ENCODE measurements around the gene IDH3A.

IDH3A gene

DNA sequence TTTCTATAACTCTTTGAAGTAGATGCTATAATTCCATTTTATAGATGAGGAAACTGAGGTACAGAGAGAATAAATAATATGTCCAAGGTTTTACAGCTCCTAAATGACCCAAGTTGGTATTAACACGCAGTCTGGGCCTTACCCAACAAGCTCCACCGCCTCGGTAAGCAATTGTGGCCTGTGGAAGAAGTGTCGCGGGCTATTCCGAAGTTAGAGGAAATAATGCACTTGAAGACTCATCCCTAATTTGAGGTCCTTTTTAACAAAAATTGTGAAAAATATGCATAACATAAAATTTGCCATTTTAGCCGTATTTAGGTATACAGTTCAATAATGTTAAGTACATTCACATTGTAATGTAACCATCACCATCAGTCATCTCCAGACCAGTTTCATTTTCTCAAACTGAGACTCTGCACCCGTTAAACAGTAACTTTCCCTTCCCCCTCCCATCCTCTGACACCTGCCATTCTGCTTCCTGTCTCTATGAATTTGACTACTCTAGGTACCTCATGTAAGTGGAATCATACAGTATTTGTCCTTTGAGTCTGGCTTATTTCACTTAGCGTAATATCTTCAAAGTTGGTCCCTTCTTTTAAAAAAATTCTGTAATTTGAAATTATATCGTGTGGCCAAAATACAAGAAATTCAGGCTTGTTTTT, 18.2 kb downstream of the IDH3A start:
- no peak overlapping the region for H3K4me3 ChIP-seq (replicated peaks; ENCODE audit: low read depth, low read length)
- TF ChIP-seq, protein P1, sequence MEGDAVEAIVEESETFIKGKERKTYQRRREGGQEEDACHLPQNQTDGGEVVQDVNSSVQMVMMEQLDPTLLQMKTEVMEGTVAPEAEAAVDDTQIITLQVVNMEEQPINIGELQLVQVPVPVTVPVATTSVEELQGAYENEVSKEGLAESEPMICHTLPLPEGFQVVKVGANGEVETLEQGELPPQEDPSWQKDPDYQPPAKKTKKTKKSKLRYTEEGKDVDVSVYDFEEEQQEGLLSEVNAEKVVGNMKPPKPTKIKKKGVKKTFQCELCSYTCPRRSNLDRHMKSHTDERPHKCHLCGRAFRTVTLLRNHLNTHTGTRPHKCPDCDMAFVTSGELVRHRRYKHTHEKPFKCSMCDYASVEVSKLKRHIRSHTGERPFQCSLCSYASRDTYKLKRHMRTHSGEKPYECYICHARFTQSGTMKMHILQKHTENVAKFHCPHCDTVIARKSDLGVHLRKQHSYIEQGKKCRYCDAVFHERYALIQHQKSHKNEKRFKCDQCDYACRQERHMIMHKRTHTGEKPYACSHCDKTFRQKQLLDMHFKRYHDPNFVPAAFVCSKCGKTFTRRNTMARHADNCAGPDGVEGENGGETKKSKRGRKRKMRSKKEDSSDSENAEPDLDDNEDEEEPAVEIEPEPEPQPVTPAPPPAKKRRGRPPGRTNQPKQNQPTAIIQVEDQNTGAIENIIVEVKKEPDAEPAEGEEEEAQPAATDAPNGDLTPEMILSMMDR (IDR thresholded peaks at IDR 0.05; ENCODE audit: low read depth, low read length, missing control alignments), result no peak
- DNase-seq (ENCODE audit: extremely low read depth, low read depth), result no peak

DNA sequence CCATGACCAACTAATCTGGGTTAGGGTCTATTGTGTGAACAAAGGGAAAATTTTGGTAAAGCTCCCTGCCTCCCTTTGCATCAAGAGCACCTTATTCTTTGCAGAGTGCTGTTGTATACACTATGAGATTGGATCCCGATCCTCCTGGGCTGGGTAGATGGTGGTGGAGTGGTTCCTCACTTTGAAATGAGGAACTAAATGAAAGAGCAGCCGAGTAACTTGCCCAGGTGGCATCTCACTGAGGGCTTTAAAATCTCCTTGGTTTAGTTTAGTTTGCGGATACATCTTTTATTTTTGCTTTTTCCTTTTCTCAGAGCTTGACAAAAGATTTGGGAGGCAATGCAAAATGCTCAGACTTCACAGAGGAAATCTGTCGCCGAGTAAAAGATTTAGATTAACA, 19.4 kb downstream of the IDH3A start:
- no peak overlapping the region for H3K4me3 ChIP-seq (replicated peaks; ENCODE audit: low read depth, low read length)
- no peak for DNase-seq (ENCODE audit: extremely low read depth, low read depth)

DNA sequence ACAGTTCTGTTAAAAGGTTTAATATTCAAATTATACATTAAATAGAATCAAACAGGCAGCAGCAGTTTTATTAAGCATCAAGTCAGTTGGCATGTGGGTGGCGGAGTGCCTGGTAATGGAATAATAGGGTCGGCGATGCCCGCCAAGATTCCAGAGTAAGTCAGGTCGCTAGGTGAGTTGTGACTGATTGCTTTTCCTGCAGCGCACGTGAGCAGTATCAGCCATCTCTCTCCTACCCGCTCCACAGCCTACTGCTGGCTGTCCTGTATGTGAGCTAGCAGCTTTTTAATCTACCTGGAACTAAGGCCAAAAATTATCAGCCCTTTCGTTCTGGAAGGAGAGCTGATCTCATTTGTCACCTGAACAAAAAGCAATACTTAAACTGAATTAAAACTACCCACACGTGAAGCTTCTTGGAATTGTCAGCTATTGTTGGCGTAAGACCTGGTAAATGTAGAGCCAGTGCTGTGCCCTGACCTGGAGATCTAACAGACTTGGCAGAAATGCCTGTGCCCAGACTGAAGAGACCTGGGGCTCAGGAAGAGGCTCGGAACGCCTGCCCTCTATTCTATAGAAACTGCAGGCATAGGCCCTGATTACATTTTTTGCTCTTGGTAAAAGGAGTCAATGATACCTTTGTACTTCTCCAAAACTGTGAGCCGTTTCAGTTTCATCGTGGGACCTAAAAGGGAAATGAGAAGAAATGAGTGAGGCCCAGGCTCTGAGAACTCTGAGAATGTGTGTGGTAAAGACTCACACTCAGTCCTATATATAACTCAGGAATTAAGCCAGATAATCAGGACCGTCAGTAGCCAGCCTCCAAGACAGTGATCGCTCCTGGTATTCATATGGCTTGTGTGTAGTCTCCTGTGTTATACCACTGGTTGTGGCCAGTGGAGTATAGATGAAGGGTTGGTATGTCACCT, 21.9 kb downstream of the IDH3A start:
- DNase-seq (ENCODE audit: extremely low read depth, low read depth), result no peak
- TF ChIP-seq, protein P1 (IDR thresholded peaks at IDR 0.05; ENCODE audit: low read depth, low read length, missing control alignments), result no peak
- no peak overlapping the region for H3K4me3 ChIP-seq (replicated peaks; ENCODE audit: low read depth, low read length)

More for the DNA sequence above, 19.4 kb downstream of the IDH3A start:
- TF ChIP-seq, protein P1 (IDR thresholded peaks at IDR 0.05; ENCODE audit: low read depth, low read length, missing control alignments), result no peak

DNA sequence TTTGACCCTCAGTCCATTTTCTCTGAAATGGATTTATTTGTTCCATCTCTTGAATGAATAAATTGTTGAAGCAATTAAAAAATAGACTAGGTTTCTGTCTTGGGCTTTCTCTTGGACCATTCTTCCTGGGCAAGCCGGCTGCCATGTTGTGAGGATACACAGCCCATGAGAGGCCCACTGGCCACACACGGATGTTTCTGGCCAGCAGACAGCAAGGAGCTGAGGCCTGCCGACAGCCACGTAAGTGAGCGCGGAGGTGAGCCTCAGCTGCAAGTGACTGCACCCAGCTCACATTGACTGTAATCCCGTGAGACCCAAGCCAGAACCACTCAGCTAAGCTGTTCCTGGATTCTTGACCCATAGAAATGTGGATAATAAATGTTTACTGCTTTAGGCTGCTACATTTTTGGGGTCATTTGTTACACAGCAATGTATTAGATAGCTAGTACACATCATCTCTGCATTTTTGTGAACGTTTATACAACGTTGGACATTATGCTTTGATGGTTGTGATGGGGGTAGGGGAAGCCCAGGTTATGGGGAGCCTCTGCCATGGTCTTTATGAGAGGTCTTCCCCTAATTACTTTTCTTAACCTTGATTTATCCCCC, 22.8 kb downstream of the IDH3A start:
- no peak for DNase-seq (ENCODE audit: extremely low read depth, low read depth)
- TF ChIP-seq, protein P1 (IDR thresholded peaks at IDR 0.05; ENCODE audit: low read depth, low read length, missing control alignments), result no peak
- H3K4me3 ChIP-seq (replicated peaks; ENCODE audit: low read depth, low read length), result no peak overlapping the region

DNA sequence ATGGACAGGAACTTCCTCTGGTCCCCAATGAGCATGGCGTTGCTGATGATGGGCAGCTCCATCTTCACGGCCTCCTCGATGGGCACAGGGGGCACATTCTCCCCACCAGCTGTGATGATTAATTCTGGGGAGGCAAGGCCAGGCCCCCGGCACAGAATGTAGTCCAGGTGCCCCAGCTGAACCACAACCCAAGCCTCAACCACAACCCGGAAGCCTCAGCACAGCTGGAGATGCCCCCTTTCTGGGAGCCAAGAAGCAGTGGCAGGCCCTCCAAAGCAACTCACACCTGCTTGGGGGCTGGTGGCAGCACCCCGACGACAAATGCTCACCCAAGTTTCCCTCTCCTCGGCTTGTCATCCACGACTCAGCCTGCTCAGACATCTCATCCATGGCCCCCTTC, 25.2 kb downstream of the IDH3A start:
- TF ChIP-seq, protein P1 (IDR thresholded peaks at IDR 0.05; ENCODE audit: low read depth, low read length, missing control alignments), result no peak
- H3K4me3 ChIP-seq (replicated peaks; ENCODE audit: low read depth, low read length), result no peak overlapping the region
- no peak for DNase-seq (ENCODE audit: extremely low read depth, low read depth)

DNA sequence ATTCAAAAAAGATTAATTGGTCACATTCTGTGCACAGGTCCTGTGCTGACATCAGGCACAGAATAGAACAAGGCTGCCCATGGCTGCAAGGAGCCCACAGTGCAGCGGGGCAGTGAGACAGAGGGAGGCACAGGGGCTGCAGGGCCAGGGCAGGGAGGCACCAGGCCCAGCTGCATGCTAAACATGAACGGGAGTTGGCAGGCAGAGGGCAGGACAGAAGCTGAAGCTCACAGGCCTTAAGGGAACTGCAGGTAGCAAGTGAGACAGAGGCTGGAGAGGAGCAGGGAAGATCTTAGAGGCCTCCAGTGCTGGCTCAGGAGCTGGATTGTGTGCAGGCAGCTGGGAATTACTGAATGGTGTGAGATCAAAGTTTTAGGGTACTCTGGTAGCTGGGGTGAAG, 26.2 kb downstream of the IDH3A start:
- H3K4me3 ChIP-seq (replicated peaks; ENCODE audit: low read depth, low read length), result no peak overlapping the region
- TF ChIP-seq, protein P1 (IDR thresholded peaks at IDR 0.05; ENCODE audit: low read depth, low read length, missing control alignments), result peak; percentile 5
- no peak for DNase-seq (ENCODE audit: extremely low read depth, low read depth)
